Measurements from ENCODE around the gene XRCC1.

DNA sequence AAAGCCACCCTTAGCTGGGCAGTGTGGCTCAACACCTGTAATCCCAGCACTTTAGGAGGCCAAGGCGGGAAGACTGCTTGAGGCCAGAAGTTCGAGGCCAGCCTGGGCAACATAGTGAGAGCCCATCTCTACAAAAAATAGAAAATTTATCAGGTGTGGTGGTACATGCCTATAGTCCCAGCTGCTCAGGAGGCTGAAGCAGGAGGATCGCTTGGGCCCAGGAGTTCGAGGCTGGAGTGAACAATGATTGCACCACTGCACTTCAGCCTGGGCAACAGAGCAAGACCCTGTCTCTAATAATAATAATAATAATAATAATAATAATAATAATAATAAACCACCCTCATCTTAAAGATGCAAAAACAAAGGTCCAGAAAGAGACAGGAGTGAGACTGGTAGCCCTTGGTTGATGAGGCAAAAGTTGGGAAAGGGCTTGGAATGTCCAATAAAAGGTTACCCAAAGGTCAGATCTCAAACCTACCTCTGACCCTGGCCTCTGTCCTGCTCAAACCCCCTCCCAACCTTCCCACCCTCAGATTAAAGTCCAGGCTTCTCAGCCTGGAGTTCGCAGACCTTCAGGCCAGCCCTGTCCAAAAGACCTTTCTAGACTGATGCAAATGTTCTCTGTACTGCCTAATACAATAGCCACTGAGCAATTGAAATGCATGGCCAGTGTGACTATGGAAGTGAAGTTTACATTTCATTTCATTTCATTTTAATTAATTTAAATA is 33.2 kb downstream of the XRCC1 start:
- no peak for TF ChIP-seq CTCF (IDR thresholded peaks at IDR 0.05; ENCODE audit: poor library complexity, severe bottlenecking)
- TF ChIP-seq POLR2AphosphoS5 (IDR thresholded peaks at IDR 0.05), result no peak
- TF ChIP-seq, protein P1, sequence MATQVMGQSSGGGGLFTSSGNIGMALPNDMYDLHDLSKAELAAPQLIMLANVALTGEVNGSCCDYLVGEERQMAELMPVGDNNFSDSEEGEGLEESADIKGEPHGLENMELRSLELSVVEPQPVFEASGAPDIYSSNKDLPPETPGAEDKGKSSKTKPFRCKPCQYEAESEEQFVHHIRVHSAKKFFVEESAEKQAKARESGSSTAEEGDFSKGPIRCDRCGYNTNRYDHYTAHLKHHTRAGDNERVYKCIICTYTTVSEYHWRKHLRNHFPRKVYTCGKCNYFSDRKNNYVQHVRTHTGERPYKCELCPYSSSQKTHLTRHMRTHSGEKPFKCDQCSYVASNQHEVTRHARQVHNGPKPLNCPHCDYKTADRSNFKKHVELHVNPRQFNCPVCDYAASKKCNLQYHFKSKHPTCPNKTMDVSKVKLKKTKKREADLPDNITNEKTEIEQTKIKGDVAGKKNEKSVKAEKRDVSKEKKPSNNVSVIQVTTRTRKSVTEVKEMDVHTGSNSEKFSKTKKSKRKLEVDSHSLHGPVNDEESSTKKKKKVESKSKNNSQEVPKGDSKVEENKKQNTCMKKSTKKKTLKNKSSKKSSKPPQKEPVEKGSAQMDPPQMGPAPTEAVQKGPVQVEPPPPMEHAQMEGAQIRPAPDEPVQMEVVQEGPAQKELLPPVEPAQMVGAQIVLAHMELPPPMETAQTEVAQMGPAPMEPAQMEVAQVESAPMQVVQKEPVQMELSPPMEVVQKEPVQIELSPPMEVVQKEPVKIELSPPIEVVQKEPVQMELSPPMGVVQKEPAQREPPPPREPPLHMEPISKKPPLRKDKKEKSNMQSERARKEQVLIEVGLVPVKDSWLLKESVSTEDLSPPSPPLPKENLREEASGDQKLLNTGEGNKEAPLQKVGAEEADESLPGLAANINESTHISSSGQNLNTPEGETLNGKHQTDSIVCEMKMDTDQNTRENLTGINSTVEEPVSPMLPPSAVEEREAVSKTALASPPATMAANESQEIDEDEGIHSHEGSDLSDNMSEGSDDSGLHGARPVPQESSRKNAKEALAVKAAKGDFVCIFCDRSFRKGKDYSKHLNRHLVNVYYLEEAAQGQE (IDR thresholded peaks at IDR 0.05; ENCODE audit: borderline replicate concordance), result no peak
- no peak for TF ChIP-seq EZH2 (IDR thresholded peaks at IDR 0.05; ENCODE audit: borderline replicate concordance, insufficient read depth, low read length, poor library complexity, severe bottlenecking)
- TF ChIP-seq MXI1 (conservative IDR thresholded peaks at IDR 0.05; ENCODE audit: poor library complexity, severe bottlenecking), result no peak
- TF ChIP-seq SMC3 (conservative IDR thresholded peaks at IDR 0.05; ENCODE audit: poor library complexity), result no peak
- TF ChIP-seq RAD21 (conservative IDR thresholded peaks at IDR 0.05), result no peak
- no peak for TF ChIP-seq TAF1 (IDR thresholded peaks at IDR 0.05; ENCODE audit: low read depth)

Measured in neural cell (in vitro differentiated cells).